ENCODE measurements around the gene OLFM2.
A peak's percentile ranks its signal among the peaks of the same experiment; 100 is the strongest.
"Not testable (repeated sequence)": the region's sequence is repeated elsewhere in the genome, so short reads cannot be mapped to it uniquely, and the experiment has no call there.

Gene OLFM2

GRCh38 chr19:9857920-9858746 lies 78.2 kb downstream of the OLFM2 start:
- no peak for DNase-seq

GRCh38 chr19:9857076-9857721 lies 79.1 kb downstream of the OLFM2 start:
- no peak for DNase-seq

GRCh38 chr19:9856609-9857008 lies 79.7 kb downstream of the OLFM2 start:
- no peak for DNase-seq

GRCh38 chr19:9854282-9854846 lies 82.0 kb downstream of the OLFM2 start:
- no peak for DNase-seq

- no peak for DNase-seq
Observed at GRCh38 chr19:9850235-9850959, 85.9 kb downstream of the OLFM2 start.

- no peak for DNase-seq
Observed at GRCh38 chr19:9849791-9850190, 86.5 kb downstream of the OLFM2 start.

- no peak for DNase-seq
Observed at GRCh38 chr19:9848762-9849161, 87.6 kb downstream of the OLFM2 start.

- no peak for DNase-seq
Observed at GRCh38 chr19:9848060-9848459, 88.3 kb downstream of the OLFM2 start.

- DNase-seq: no peak
Observed at GRCh38 chr19:9847087-9847671, 89.1 kb downstream of the OLFM2 start.

- DNase-seq: not testable (repeated sequence)
Observed at GRCh38 chr19:9843626-9844273, 92.6 kb downstream of the OLFM2 start.

- DNase-seq: no peak
Observed at GRCh38 chr19:9842834-9843625, 93.3 kb downstream of the OLFM2 start.

- DNase-seq: no peak
Observed at GRCh38 chr19:9839415-9839814, 96.9 kb downstream of the OLFM2 start.

- no peak for DNase-seq
Observed at GRCh38 chr19:9838324-9838723, 98.0 kb downstream of the OLFM2 start.

GRCh38 chr19:9836021-9836420 lies 100.3 kb downstream of the OLFM2 start:
- DNase-seq: no peak

- no peak for DNase-seq
Observed at GRCh38 chr19:9835507-9835949, 100.8 kb downstream of the OLFM2 start.

GRCh38 chr19:9834726-9835506 lies 101.4 kb downstream of the OLFM2 start, which contains the start of gene PIN1:
Gene PIN1 (plus strand): TSS chr19:9835318. CDS start chr19:9835345, 27 bp downstream.
- DNase-seq: peak; percentile 79

GRCh38 chr19:9834307-9834725 lies 102.0 kb downstream of the OLFM2 start:
- no peak for DNase-seq

- DNase-seq: no peak
Observed at GRCh38 chr19:9828551-9829063, 107.7 kb downstream of the OLFM2 start.

GRCh38 chr19:9827289-9828238 lies 108.8 kb downstream of the OLFM2 start, which contains the start of gene UBL5:
Gene UBL5 (plus strand): TSS chr19:9827918. CDS start chr19:9828338, 420 bp downstream.
- DNase-seq: peak; percentile 2

Measured in SIG-M5 (cell line).